Measurements from ENCODE around the gene FLVCR1. TPM values are rescaled to one million over a fixed set of nuclear protein-coding genes. Genes with fewer than 3 reads are reported as not detected.
"Not testable (repeated sequence)": the region's sequence is repeated elsewhere in the genome, so short reads cannot be mapped to it uniquely, and the experiment has no call there.

Gene FLVCR1
- polyA plus RNA-seq, 10 donors: 4.1 to 14.1 (median 8.6) TPM

GRCh38 chr1:212860713-212861581, 2.9 kb downstream of the FLVCR1 start:
- no peak for DNase-seq

- no peak for DNase-seq
Measured at GRCh38 chr1:212862111-212862690, 4.1 kb downstream of the FLVCR1 start.

- DNase-seq: not testable (repeated sequence)
Measured at GRCh38 chr1:212863345-212863744, 5.3 kb downstream of the FLVCR1 start.

- DNase-seq: no peak
Measured at GRCh38 chr1:212864201-212864600, 6.1 kb downstream of the FLVCR1 start.

DNA sequence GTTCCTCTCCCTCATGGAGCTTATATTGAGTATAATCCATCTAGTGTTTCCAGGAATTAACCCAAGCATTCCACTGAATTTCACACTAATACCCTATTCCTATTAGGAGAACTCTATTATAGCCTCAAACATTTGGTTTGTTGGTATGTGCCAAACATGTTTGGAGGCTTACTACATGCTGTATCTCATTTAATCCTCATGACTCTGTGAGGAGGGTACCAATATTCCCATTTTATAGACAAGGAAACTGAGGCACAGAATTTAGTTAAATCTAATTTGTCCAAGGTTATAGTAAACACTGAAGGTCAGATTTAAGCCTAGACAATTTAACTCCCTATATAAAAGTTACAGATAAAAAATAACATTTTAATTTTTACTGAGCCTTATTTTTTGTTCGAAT, 9.1 kb downstream of the FLVCR1 start:
- no peak for DNase-seq

DNA sequence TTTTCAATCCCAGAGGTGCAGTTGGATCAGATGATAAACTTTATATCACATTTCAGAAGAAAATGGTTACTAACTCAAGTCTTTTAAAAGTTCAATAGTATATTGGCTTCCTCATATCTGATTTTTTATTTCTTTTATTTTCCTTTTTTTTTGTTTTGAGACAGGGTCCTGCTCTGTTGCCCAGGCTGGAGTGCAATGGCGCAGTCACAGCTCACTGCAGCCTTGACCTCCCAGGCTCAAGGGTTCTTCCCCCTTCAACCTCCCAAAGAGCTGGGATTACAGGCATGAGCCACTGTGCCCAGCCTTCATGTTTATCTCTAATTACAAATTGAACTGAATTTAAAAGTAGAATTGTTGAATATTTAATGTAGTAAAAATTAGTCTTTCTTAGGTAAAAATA, 13.9 kb downstream of the FLVCR1 start:
- DNase-seq: no peak

DNA sequence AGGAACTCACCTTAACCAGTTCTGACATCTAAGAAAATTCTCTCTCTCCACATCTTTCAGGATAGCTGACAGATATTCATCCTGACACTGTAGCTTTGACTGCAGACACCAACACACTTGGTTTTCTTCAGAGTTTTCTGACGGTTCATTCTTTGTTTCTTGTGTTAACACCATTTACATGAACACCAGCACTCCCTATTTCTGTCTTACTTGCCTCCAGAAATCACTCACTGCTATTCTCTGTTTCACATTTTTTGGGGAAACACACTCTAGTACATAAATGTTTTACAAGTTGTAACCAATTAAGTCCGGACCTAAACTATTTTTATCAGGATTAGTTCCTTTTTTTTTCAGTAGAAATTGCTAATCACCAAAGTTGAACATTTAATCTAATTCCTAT, 15.4 kb downstream of the FLVCR1 start:
- no peak for DNase-seq

DNA sequence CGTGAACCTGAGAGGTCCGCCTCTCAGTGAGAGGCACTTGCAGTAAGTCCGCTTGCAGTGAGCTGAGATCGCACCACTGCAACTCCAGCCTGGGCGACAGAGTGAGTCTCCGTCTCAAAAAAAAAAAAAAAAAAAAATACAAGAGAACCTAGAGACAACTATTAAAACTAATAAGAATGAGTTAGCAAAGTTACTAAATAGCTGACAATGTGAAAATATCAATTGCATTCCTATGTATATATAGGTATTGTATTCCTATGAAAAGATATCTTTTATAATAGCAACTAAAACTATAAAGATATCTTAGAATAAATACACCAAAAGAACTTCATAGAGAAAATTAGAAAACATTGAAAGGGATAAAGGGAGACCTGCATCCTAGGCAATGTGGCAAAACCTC, 20.3 kb downstream of the FLVCR1 start:
- no peak for DNase-seq

- DNase-seq: no peak
Measured at GRCh38 chr1:212879947-212880690, 22.0 kb downstream of the FLVCR1 start.

GRCh38 chr1:212884592-212884991, 26.5 kb downstream of the FLVCR1 start:
- DNase-seq: no peak

DNA sequence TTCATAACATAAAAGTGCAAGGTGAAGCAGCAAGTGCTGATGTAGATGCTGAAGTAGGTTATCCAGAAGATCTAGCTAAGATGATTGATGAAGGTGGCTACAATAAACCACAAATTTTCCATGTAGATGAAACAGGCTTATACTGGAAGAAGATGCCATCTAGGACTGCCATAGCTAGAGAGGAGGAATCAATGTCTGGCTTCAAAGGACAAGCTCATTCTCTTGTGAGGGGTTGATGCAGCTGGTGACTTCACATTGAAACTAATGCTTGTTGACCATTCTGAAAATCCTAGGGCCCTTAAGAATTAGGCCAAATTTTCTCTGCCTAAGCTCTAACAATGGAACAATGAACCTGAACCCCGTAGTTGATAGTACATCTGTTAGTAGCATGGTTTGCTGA, 34.0 kb downstream of the FLVCR1 start:
- no peak for DNase-seq

DNA sequence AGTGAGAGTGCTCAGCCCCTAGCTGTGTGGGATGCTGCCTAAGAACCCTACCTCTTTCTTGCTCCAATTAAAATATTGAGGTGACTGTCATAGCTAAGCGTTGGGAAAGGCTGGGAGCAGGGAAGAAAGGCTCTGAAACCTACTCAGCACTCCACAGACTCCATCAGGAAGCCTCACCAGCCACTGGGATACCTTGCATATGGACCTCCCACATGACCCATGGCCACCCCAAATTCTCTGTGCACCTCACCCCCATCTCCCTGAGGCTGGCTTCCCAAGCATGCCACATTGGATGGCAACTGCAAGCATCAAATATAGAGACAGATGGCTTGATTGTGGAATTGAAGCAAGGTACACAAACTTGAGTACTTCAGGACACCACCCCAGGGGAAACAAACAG, 41.8 kb downstream of the FLVCR1 start:
- no peak for DNase-seq

DNA sequence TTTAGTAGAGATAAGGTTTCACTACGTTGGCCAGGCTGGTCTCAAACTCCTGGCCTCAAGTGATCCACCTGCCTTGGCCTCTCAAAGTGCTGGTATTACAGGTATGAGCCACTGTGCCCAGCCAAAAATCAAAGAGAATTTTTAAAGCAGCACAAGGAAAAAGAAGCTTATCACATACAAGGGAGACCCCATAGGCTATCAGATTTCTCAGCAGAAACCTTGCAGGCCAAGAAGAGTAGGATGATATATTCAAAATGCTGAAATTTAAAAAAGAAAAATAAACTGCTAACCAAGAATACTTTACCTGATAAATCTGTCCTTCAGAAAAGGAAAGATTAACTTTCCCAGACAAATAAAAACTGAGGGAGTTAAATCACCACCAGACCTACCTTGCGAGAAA, 43.2 kb downstream of the FLVCR1 start:
- DNase-seq: no peak

DNA sequence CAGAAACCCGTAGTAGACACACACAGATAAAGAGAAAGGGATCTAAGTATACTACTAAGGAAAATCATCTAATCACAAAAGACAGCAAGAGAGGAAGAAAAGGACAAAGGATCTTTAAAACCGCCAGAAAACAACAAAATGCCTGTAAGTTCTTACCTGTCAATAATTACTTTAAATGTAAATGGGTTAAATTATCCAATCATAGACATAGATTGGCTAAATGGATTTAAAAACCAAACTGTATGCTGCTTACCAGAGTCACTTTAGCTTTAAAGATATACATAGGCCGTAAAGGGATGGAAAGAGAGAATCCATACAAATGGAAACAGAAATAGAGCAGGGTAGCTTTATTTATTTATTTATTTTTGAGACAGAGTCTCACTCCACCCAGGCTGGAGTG, 44.0 kb downstream of the FLVCR1 start:
- DNase-seq: no peak

- DNase-seq: no peak
Measured at GRCh38 chr1:212903664-212904063, 45.6 kb downstream of the FLVCR1 start.

- DNase-seq: not testable (repeated sequence)
Measured at GRCh38 chr1:212908071-212908470, 50.0 kb downstream of the FLVCR1 start.

- no peak for DNase-seq
Measured at GRCh38 chr1:212908971-212909370, 50.9 kb downstream of the FLVCR1 start.

GRCh38 chr1:212909652-212910063, 51.6 kb downstream of the FLVCR1 start:
- DNase-seq: no peak

DNA sequence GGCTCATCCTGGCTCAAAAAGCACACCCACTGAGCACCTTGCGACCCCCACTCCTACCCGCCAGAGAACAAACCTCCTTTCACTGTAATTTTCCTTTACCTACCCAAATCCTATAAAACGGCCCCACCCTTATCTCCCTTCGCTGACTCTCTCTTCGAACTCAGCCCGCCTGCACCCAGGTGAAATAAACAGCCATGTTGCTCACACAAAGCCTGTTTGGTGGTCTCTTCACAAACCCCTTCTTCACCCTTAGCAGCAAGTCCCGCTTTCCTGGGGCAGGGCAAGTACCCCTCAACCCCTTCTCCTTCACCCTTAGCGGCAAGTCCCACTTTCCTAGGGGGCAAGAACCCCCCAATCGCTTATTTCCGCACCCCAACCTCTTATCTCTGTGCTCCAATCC, 52.1 kb downstream of the FLVCR1 start:
- not testable (repeated sequence) for DNase-seq

DNA sequence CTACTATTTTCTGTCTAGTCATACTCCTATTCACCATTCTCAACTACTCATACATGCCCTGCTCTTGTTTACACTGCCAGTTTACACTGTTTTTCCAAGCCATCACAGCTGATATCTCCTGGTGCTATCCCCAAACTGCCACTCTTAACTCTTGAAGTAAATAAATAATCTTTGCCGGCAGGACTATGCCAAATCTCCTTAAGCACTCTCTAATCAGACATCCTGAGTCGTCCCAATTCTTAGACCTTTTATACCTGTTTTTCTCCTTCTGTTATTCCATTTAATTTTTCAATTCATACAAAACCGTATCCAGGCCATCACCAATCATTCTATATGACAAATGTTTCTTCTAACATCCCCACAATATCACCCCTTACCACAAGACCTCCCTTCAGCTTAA, 55.6 kb downstream of the FLVCR1 start:
- not testable (repeated sequence) for DNase-seq

GRCh38 chr1:212914110-212914509, 56.0 kb downstream of the FLVCR1 start:
- DNase-seq: not testable (repeated sequence)

DNA sequence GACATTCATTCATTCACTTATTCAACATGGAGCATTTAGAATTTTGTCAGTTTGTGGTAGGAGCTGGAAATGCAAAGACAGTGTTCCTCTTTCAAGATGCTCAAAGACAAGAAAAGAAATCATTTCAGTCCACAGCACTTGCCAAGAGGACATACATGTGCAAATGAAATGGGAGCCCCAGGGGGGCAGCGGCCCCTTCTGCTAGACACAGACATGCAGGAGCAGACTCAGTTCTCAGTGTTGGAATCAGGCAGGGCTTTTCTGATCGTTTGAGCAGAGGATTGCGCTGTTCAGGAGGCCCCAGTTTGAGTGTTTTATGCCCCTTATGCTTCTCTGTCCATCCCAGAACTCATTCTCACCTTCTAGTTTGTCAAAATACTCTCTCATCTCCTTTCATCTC, 56.7 kb downstream of the FLVCR1 start:
- peak in 1 of 3 donors; percentile 14 for DNase-seq
